GM12891 (cell line): ENCODE data around the gene MTPN.

Experiments used
- DNase-seq: peaks from one replicate; pipeline ENCODE4 v3.0.0; 2011; ENCODE audit warnings: low spot score; ENCODE audit not compliant: insufficient read length
- FAIRE-seq: peaks from 2 replicates; lab custom pipeline; 2011; peaks lifted over from hg19 to GRCh38; lab: Jason Lieb, UNC
- PAX5 ChIP-seq: IDR thresholded peaks from 2 replicates; pipeline ENCODE4 v1.6.1; 2011; ENCODE audit warnings: low read length, moderate library complexity, mild to moderate bottlenecking; ENCODE audit not compliant: insufficient read depth, severe bottlenecking
- POLR2A ChIP-seq: IDR thresholded peaks from 2 replicates; pipeline ENCODE4 v1.6.1; 2011; ENCODE audit warnings: low read depth, low read length, control low read depth
- POLR2AphosphoS5 ChIP-seq: IDR thresholded peaks from 2 replicates; pipeline ENCODE4 v1.6.1; 2011; ENCODE audit warnings: low read depth, low read length, control low read depth
- POU2F2 ChIP-seq: IDR thresholded peaks from 2 replicates; pipeline ENCODE4 v1.6.1; 2011; ENCODE audit warnings: low read depth, mild to moderate bottlenecking, control low read depth, low read length, moderate library complexity
- SPI1 ChIP-seq: IDR thresholded peaks from 2 replicates; pipeline ENCODE4 v1.6.1; 2011; ENCODE audit warnings: low read depth, low read length, control low read depth
- TAF1 ChIP-seq: IDR thresholded peaks from 2 replicates; pipeline ENCODE4 v1.6.1; 2011; ENCODE audit warnings: low read depth, low read length, control low read depth

MTPN gene

DNA sequence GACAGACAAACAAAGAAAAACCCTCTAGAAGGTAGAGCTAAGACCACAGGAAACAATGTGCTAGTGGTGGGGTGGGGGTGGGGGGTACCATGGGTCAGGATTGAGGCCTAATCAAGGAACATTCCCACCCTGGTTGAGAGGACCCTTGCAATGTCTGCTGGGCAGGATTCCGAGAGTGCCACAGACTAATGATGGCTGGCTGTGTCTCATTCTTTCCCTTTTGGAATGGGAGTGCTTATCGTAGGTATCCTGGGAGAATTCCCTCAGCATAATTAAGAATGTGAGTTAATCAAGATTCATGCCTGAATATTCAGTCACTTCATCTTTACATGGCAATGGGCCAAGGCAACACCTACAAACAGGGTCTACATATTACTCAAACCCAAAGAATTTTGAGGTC, 14.7 kb upstream of the MTPN start:
- TF ChIP-seq POLR2AphosphoS5: no peak
- TF ChIP-seq PAX5: no peak
- no peak for TF ChIP-seq SPI1
- TF ChIP-seq POU2F2: no peak
- no peak for TF ChIP-seq TAF1
- TF ChIP-seq POLR2A: no peak
- FAIRE-seq: no peak
- DNase-seq: no peak

DNA sequence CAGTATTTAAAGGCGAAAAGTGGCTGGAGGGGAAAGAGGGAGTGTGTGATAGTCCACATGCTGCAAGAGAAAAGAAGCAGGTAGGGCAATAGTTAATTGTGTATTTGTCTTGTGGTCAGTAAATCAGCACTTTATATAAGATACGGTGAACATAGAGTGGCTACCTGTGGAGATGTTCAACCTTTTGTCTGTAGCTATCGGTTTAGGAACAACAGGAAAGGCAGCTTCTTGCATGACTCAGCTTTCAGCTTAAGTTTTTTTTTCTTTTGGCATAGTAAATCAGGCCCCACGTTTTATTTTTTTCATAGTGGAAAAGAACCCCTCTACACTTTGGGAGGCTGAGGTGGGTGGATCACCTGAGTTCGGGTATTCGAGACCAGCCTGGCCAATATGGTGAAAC, 14.2 kb upstream of the MTPN start:
- no peak for DNase-seq
- FAIRE-seq: no peak
- TF ChIP-seq POU2F2: no peak

DNA sequence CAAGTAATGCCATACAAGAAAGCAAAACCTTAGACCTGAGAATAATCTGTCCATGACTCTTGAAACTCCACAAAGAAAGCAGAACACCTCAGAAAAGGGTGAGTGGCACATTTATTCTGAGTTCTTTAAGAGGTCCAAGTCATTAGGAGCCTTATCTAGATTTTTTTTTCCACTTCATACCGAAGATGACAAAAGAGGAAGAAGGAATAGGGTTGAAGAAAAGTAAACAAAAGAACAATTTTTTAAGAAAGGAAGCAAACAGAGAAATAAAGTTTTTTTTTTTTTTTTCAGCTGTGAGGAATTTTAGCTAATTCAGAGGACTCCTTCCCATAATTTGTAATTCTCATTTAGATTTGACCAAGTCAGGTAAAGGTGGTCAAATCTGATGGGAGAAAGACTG, 13.1 kb upstream of the MTPN start:
- DNase-seq: no peak
- TF ChIP-seq POLR2A: no peak
- TF ChIP-seq POLR2AphosphoS5: no peak
- no peak for TF ChIP-seq PAX5
- no peak for TF ChIP-seq TAF1
- TF ChIP-seq POU2F2: no peak
- TF ChIP-seq SPI1: no peak
- no peak for FAIRE-seq

DNA sequence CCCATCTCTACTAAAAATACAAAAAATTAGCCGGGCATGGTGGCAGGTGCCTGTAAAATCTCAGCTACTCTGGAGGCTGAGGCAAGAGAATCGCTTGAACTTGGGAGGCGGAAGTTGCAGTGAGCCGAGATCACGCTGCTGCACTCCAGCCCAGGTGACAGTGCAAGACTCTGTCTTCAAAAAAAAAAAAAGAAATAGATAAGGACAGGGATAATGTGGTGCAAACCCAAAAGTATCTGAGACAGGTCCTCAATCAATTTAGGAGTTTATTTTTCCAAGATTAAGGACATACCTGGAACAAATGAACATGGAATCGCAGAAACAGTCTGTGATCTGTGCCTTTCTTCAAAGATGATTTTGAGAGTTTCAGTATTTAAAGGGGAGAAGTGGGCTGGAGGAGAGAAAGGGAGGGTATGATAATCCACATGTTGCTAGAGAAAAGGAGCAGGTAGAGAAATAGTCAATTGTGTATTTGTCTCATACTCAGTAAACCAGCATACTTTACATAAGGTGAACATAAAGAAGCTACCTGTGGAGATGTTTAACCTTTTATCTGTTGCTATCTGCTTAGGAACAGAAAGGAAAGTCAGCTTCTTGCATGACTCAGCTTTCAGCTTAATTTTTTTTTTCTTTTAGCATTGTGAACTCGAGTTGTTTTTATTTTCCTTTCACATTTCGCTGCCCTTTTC, 4.9 kb upstream of the MTPN start:
- TF ChIP-seq PAX5 (no peak), POLR2AphosphoS5 (no peak), SPI1 (no peak), POU2F2 (no peak), TAF1 (no peak), POLR2A (no peak)
- FAIRE-seq: no peak
- no peak for DNase-seq

DNA sequence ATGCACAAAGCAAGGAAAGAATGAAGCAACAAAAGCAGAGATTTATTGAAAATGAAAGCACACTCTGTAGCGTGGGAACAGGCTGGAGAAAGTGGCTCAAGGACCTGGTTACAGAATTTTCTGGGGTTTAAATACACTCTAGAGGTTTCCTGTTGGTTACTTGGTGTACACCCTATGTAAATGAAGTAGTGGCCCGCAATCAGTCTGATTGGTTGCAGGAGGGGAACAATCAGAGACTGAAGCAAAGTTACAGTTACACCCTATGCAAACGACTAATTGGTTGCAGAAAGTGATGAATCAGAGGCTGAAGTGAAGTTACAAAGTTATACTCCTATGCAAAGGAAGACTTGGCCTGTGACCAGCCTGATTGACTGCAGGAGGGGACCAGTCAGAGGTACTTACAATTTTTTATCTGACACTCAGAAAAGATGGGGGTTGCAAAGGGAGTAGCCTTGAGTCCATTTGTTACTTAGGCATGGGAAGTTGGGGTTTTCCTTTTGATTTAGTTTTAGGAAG, 3.6 kb upstream of the MTPN start:
- TF ChIP-seq POU2F2 (peak; percentile 76), POLR2AphosphoS5 (no peak)
- DNase-seq (no peak), FAIRE-seq (peak; percentile 86)

DNA sequence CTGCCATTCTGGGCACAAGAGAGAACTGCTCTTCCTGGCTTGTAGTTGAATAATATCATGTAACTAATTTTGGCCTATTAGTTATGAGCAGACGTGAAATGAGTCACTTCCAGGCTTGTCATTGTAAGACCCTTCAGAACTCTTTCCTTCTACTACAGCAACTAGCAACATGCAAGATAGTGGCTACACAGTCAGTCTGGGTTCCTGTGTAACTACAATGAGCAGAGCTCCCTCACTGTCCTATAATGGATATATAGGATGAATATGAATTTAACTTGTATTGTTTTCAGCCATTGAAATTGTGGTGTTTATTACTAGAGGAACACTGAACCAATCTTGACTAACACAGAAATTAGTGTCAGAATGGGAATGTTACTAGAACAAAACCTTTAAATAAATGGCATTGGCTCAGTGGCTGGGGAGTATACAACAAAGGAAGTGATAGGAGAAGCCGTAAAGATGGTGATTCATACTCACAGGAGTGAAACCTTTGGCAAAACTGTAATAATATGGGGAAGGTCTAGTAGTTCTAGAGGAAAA, 2.9 kb upstream of the MTPN start:
- no peak for TF ChIP-seq POLR2A
- TF ChIP-seq SPI1: no peak
- no peak for TF ChIP-seq PAX5
- DNase-seq (peak; percentile 6), FAIRE-seq (peak; percentile 74)

DNA sequence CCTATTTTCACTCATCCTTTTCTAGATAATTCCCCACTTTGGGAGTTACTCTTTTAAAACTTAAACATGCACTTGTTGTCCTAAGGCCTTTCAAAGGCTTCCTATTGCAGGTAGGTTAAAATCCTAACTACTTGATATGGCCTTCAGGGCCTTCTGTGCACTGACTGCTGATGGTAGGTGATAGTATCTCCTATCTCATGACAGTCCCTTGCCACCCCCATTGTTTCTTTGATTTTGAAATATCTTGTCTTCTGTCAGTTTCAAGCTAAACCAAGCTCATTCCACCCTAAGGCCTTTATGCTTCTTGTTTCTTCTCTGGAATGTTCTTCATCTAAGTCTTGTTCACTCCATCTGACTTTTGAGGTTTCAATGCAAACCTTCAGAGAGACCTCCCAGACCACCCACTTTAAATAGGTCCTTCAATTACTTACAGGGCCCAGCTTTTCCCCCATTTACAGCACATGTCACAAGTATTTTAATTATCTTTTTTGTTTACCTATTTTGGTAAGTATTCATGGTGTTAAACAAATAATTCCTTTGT, 2.4 kb upstream of the MTPN start:
- TF ChIP-seq POLR2A: no peak
- FAIRE-seq (peak; percentile 38), DNase-seq (no peak)

DNA sequence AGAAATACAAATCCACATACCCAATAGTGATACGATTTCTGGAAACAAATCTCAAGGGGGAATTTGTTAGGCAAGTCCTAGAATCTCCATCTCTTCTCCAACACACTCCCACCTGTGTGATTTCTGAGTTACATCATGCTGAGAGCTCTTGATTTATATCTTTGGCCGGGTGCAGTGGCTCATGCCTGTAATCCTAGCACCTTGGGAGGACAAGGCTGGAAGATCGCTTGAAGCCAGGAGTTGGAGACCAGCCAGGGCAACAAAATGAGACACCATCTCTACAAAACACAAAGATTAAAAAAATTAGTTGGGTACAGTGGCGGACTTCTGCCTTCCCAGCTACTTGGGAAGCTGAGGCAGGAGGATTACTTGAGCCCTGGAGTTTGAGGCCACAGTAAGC, 1.5 kb upstream of the MTPN start:
- no peak for TF ChIP-seq TAF1
- TF ChIP-seq POLR2AphosphoS5: no peak
- TF ChIP-seq PAX5: no peak
- TF ChIP-seq SPI1: no peak
- no peak for TF ChIP-seq POU2F2
- no peak for TF ChIP-seq POLR2A
- no peak for DNase-seq
- no peak for FAIRE-seq

DNA sequence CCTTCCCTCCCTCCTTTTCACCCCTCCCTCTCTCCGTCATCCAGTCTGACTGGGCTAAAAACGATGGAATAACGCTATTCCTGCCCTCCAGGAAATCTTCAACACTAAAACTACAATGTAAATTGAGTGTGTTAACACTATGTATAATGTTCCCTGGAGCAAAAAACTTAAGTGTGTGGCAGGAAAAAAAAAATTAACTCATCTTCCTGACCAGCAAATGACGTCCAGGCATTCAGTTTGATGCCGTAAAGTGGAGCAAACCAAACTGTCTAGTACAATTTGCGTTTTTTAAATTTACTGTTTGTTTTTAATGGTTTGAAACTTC, 545 bp upstream of the MTPN start:
- no peak for FAIRE-seq
- TF ChIP-seq POU2F2 (no peak), POLR2AphosphoS5 (no peak), TAF1 (no peak)
- no peak for DNase-seq

DNA sequence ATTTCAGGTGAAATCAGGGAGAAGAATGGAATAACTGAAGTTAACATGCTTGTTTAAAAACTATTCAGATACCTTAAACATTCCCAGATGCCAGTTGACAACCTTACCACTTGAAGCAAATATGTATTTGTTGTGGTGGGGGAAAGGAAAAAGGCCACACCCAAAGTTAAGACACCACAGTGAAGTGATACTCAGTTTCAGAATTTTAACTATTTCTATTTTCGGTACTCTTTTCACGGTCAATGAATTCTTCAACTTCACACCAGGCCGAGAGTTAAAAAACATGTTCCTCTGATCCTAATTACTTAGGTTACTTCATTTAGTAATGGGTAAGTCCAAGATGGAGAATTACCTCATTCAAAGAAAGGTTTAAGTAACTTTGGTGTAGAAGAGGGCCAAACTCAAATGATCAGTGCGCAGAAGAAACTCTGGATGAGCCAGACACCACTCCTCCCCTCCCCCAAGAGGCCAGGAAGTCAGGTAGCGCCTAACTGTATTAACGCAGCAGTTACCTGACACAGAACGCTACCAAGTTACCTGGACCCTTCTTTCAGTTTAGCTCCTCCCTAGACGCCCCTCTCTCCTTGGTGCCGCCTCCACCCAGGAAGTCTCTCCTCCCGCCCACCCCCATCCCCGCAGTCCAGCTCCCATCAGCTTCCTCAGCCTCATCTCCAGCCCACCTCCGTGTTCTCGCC, 700 bp downstream of the MTPN start:
- TF ChIP-seq POLR2A: no peak
- peak; percentile 91 for TF ChIP-seq PAX5
- TF ChIP-seq POLR2AphosphoS5: peak; percentile 31; the same call in 1 of the 2 replicates
- peak; percentile 2 for DNase-seq
- FAIRE-seq: no peak

DNA sequence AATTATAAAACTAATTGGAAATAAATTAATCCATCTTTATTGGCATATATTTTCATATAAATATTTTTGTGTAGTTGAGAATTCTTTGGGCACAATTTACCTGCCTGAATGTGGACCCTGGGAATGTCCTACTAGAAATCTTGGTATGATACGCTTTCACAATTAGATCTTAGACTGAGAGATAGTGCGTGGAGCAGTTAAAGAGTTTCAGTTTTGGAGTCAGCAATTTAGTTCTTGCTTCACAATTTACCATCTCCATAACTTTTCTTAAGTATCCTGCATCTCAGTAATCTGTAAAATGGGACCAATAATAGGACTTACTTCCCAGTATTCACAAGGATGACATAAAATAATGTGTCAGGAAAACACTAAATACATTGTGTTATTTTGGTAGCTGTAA, 2.0 kb downstream of the MTPN start:
- no peak for DNase-seq
- no peak for FAIRE-seq
- TF ChIP-seq POLR2A (no peak), SPI1 (no peak), POU2F2 (no peak), POLR2AphosphoS5 (no peak), PAX5 (no peak), TAF1 (no peak)

DNA sequence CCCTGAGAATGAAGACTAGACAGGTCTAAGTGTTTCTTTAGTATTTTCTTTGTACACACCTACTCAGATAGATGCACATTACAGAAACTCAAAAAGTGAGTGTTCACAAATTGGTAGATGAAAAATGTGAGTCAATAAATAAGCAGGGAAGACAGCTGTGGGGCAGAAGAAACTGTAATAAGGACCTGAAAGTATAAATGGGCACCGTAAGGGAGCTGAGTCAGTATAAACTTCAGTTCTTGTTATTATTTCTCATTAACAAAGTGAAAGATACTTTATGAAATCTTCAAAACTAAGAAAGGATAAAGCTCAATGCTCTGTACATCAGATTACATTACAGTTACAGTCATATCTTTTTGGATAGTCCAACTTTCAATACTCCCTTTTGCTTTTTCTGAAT, 2.5 kb downstream of the MTPN start:
- no peak for DNase-seq
- TF ChIP-seq POLR2A (no peak), SPI1 (0 out of 2 replicates have a peak, but pooled peaks have one; percentile 3)
- FAIRE-seq: no peak
